B cell (primary cell): ENCODE measurements around the gene FSCN2. TPM values are rescaled to one million over a fixed set of nuclear protein-coding genes. Genes with fewer than 3 reads are reported as not detected.
A peak's percentile ranks its signal among the peaks of the same experiment; 100 is the strongest.

Experiments used
- ATAC-seq: fragments of 200-7000 bp; cut with Tn5 transposase; one replicate; pipeline ENCODE4 v1.10.0; 2021; ENCODE audit warnings: low read depth, mild to moderate bottlenecking, moderate number of reproducible peaks, moderate library complexity
- CTCF ChIA-PET: fragments of 350-600 bp; sonication (Branson Sonifier 250); formaldehyde crosslinking; loops from one replicate; lab custom pipeline; 2021; ENCODE audit warnings: antibody characterized with exemption, inconsistent platforms; lab: Charles Lee
- POLR2A ChIA-PET: fragments of 350-600 bp; sonication (Branson Sonifier 250); formaldehyde crosslinking; loops from one replicate; lab custom pipeline; 2021; ENCODE audit warnings: antibody characterized with exemption; lab: Charles Lee
- DNase-seq: peaks from one replicate; pipeline ENCODE4 v3.0.0; 2013
- H2AFZ ChIP-seq: 2 replicates; pipeline ENCODE4 v1.6.1; 2012; ENCODE audit warnings: mild to moderate bottlenecking, low read depth, low read length; ENCODE audit not compliant: insufficient read depth, poor library complexity, severe bottlenecking
- H3K27ac ChIP-seq, 2 donors: 1 replicate in 1 of 2; 2 replicates in 1 of 2; pipeline ENCODE4 v1.5.1; 2012 to 2013; ENCODE audit warnings: low read length in 2 of 2, mild to moderate bottlenecking in 2 of 2, moderate library complexity in 1 of 2
- H3K27me3 ChIP-seq, 4 experiments: fragments of 200-600 bp in 1 of 4; sonication (generic) in 1 of 4; replicated peaks in 1 of 4; 1 replicate in 2 of 4; 2 replicates in 2 of 4; pipeline versions ENCODE4 v1.6.1 to v1.7.0; 2013 to 2016; ENCODE audit warnings: low read length in 3 of 4, mild to moderate bottlenecking in 2 of 4, mixed read lengths in 1 of 4, moderate library complexity in 1 of 4; ENCODE audit not compliant: insufficient read depth in 4 of 4, control insufficient read depth in 3 of 4; ENCODE audit errors: control extremely low read depth in 1 of 4
- H3K36me3 ChIP-seq, 2 experiments: replicated peaks in 1 of 2; 1 replicate in 1 of 2; 2 replicates in 1 of 2; pipeline versions ENCODE4 v1.6.1 to v1.7.1; 2013; ENCODE audit warnings: low read length in 1 of 2; ENCODE audit not compliant: insufficient read depth in 2 of 2, control insufficient read depth in 1 of 2; ENCODE audit errors: control extremely low read depth in 1 of 2, extremely low read depth in 1 of 2
- H3K4me1 ChIP-seq, 2 donors: fragments of 200-600 bp in 1 of 2; sonication (generic) in 1 of 2; 1 replicate in 1 of 2; 2 replicates in 1 of 2; pipeline versions ENCODE4 v1.5.1 to v1.6.1; 2013 to 2017; ENCODE audit warnings: low read length in 2 of 2; ENCODE audit not compliant: control insufficient read depth in 2 of 2, insufficient read depth in 2 of 2
- H3K4me2 ChIP-seq: replicated peaks from 2 replicates; pipeline ENCODE3; 2012; ENCODE audit warnings: mild to moderate bottlenecking, low read depth, low read length; ENCODE audit not compliant: poor library complexity, severe bottlenecking
- H3K4me3 ChIP-seq, 5 experiments: fragments of 200-600 bp in 1 of 5; sonication (generic) in 1 of 5; 1 replicate in 3 of 5; 2 replicates in 2 of 5; pipeline versions ENCODE4 v1.5.1 to v1.7.0; 2011 to 2016; ENCODE audit warnings: low read length in 4 of 5, mild to moderate bottlenecking in 4 of 5, low read depth in 2 of 5, control low read depth in 1 of 5, moderate library complexity in 1 of 5; ENCODE audit not compliant: insufficient read depth in 1 of 5; ENCODE audit errors: control extremely low read depth in 1 of 5, extremely low read depth in 1 of 5
- H3K79me2 ChIP-seq: fragments of 200-600 bp; sonication (generic); one replicate; pipeline ENCODE4 v1.6.0; 2016; ENCODE audit warnings: low read length; ENCODE audit not compliant: control insufficient read depth, insufficient read depth
- H3K9ac ChIP-seq: fragments of 200-600 bp; sonication (generic); 2 replicates; pipeline ENCODE4 v1.6.1; 2017; ENCODE audit warnings: mild to moderate bottlenecking, low read length, moderate library complexity
- H3K9me3 ChIP-seq, 3 donors: one replicate each; pipeline versions ENCODE4 v1.6.1 to v1.7.1; 2013; ENCODE audit warnings: low read length in 2 of 3; ENCODE audit not compliant: control insufficient read depth in 2 of 3, insufficient read depth in 1 of 3; ENCODE audit errors: control extremely low read depth in 1 of 3
- H4K20me1 ChIP-seq: 2 replicates; pipeline ENCODE4 v1.6.0; 2012; ENCODE audit warnings: mild to moderate bottlenecking, low read length; ENCODE audit not compliant: insufficient read depth, control insufficient read depth, poor library complexity, severe bottlenecking
- H3K27ac Mint-ChIP-seq: one replicate; pipeline ENCODE4 v1.8.0; 2021; ENCODE audit warnings: mixed read lengths
- H3K27me3 Mint-ChIP-seq: one replicate; pipeline ENCODE4 v1.8.0; 2021; ENCODE audit warnings: mixed read lengths
- H3K4me1 Mint-ChIP-seq: one replicate; pipeline ENCODE4 v1.8.0; 2021; ENCODE audit warnings: mixed read lengths
- H3K4me3 Mint-ChIP-seq: one replicate; pipeline ENCODE4 v1.8.0; 2021; ENCODE audit warnings: mixed read lengths
- H3K9me3 Mint-ChIP-seq: one replicate; pipeline ENCODE4 v1.8.0; 2022; ENCODE audit warnings: mixed read lengths; ENCODE audit not compliant: insufficient read depth
- EZH2 ChIP-seq: IDR thresholded peaks from 2 replicates; pipeline ENCODE4 v1.6.1; 2012; ENCODE audit warnings: borderline replicate concordance, low read depth, mild to moderate bottlenecking, moderate library complexity, low read length; ENCODE audit not compliant: insufficient read depth, poor library complexity, severe bottlenecking
- WGBS: methylation state at CpG from one replicate; pipeline ENCODE4 v1.1.5; 2013; ENCODE audit warnings: missing lambda C conversion rate; ENCODE audit not compliant: insufficient coverage; 5-methylcytosine and 5-hydroxymethylcytosine counted together
- intact Hi-C: fragments of 100-400 bp; cut with micrococcal nuclease; formaldehyde crosslinking; loops from one replicate; pipeline ENCODE4 v1.10.0; 2022
- polyA plus RNA-seq: library from polyadenylated mRNA; depleted of rRNA; stranded (reverse); fragments of >200 nt; gene quantifications from 2 replicates; pipeline ENCODE4 v1.2.3, GENCODE V29; 2012
- total RNA-seq, 2 donors: library from RNA; stranded (reverse); fragments of 120-200 nt in 1 of 2; gene quantifications; 1 replicate in 1 of 2; 2 replicates in 1 of 2; pipeline versions ENCODE4 v1.2.3 to v1.2.4, GENCODE V29; 2013 to 2022
- TF ChIP-seq, protein P1 (sequence below): fragments of 200-600 bp; IDR thresholded peaks from one replicate; pipeline ENCODE4 v1.8.0; 2022; ENCODE audit warnings: antibody characterized with exemption, mild to moderate bottlenecking

The FSCN2 gene
- total and polyA plus RNA-seq, 2 donors (not counting 1 experiment from before 2014, with no cell fraction given): 6.3 to 12.0 TPM

DNA sequence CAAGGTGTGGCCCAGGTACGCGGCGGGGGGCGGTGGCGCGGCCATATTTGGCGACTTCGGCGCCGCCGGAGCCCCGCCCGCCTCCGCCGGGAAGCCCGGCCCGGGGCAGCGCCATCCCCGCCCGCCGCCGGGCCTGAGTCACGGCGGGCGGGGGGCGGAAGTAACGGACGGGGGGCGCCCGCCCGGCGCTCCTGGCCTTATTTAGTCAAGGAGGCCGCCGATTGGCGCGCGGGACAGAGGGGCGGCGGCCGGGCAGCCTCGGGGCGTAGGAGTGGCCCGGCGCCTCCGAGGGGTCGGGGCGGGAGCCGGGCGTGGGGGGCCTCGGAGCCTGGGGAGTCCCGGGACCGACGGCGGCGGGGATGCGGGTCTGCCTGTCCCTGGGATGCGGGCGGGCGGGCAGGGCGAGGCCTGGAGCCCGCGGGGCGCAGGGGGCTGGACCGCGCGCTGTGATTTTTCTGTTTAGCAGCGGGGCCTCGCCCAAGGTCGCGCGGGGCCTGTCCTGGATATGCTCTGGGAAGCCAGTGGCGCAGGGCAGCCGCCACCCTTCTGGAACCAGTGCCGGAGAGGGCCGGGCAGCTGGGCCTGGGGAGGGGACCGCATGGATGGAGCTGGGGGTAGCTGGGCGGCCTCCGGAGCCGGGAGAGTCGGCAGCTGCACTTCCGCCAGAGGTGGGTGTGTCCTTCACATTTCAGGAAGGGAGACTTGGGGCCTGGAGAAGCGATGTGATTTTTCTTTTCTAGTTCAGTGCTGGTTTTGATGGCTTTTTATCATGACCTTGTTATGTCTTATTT, 13.2 kb upstream of the FSCN2 start:
- Mint-ChIP-seq H3K9me3 (no peaks in the 10 kb centered on the region), H3K27ac (peak overlapping the region; percentile 99), H3K4me3 (peak overlapping the region; percentile 98), H3K27me3 (no peaks in the 10 kb centered on the region), H3K4me1 (peaks cover 64% of the 10 kb centered on the region)
- DNase-seq (peak; percentile 82), ATAC-seq (peak; percentile 29)
- H3K4me3 ChIP-seq: peak overlapping the region; percentile 61 to 94 (median 76)
- POLR2A ChIA-PET: interaction anchor here (0.6 to 4.8 kb wide), 4 partner anchors 26 to 521 kb away, joined by 3 to 33 read pairs (median 4); partner anchors contain the start of gene FAAP100
- peaks cover 27% of the 10 kb centered on the region for H4K20me1 ChIP-seq
- peaks cover 0 to 29% of the 10 kb centered on the region in 2 experiments for H3K36me3 ChIP-seq
- under 1% methylated on average over 82 of the region's 82 CpGs for WGBS
- peaks cover 70% of the 10 kb centered on the region for H3K79me2 ChIP-seq
- peaks cover 48 to 70% of the 10 kb centered on the region in 2 donors for H3K4me1 ChIP-seq
- peak overlapping the region; percentile 99 for H3K4me2 ChIP-seq
- TF ChIP-seq EZH2: no peak
- TF ChIP-seq, protein P1, sequence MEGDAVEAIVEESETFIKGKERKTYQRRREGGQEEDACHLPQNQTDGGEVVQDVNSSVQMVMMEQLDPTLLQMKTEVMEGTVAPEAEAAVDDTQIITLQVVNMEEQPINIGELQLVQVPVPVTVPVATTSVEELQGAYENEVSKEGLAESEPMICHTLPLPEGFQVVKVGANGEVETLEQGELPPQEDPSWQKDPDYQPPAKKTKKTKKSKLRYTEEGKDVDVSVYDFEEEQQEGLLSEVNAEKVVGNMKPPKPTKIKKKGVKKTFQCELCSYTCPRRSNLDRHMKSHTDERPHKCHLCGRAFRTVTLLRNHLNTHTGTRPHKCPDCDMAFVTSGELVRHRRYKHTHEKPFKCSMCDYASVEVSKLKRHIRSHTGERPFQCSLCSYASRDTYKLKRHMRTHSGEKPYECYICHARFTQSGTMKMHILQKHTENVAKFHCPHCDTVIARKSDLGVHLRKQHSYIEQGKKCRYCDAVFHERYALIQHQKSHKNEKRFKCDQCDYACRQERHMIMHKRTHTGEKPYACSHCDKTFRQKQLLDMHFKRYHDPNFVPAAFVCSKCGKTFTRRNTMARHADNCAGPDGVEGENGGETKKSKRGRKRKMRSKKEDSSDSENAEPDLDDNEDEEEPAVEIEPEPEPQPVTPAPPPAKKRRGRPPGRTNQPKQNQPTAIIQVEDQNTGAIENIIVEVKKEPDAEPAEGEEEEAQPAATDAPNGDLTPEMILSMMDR: no peak
- H3K27ac ChIP-seq: peak overlapping the region; percentile 97 to 98
- CTCF ChIA-PET: interaction anchor here (0.9 to 2.6 kb wide), 8 partner anchors 15 to 223 kb away, joined by 3 to 11 read pairs (median 4); no protein-coding TSS in a partner anchor
- intact Hi-C loops: loop anchor here (1.0 to 10.0 kb wide), 6 partner anchors 22 to 1718 kb away; partner anchors contain the start of genes CBX8, P4HB, RNF213 and SLC38A10
- no peaks in the 10 kb centered on the region for H3K27me3 ChIP-seq
- peak overlapping the region; percentile 74 for H2AFZ ChIP-seq
- peak overlapping the region; percentile 87 for H3K9ac ChIP-seq
- H3K9me3 ChIP-seq: no peaks in the 10 kb centered on the region
